Ishikawa (cell line): Measurements from ENCODE around the gene TMOD4.

Source experiments
- CEBPB ChIP-seq: IDR thresholded peaks from 2 replicates; pipeline ENCODE4 v1.6.1; 2012
- CREB1 ChIP-seq: IDR thresholded peaks from 2 replicates; pipeline ENCODE4 v1.6.1; 2012; ENCODE audit warnings: low read depth
- EGR1 ChIP-seq: IDR thresholded peaks from 2 replicates; pipeline ENCODE4 v1.6.1; 2012
- EP300 ChIP-seq: IDR thresholded peaks from 2 replicates; pipeline ENCODE4 v1.6.1; 2012; ENCODE audit warnings: borderline replicate concordance
- FOXM1 ChIP-seq: IDR thresholded peaks from 2 replicates; pipeline ENCODE4 v1.6.1; 2012; ENCODE audit warnings: low read depth, borderline replicate concordance
- MAX ChIP-seq: IDR thresholded peaks from 2 replicates; pipeline ENCODE4 v1.6.1; 2012
- NFIC ChIP-seq: IDR thresholded peaks from 2 replicates; pipeline ENCODE4 v1.6.1; 2012
- RAD21 ChIP-seq: IDR thresholded peaks from 2 replicates; pipeline ENCODE4 v1.6.1; 2012; ENCODE audit warnings: low read depth
- REST ChIP-seq: IDR thresholded peaks from 2 replicates; pipeline ENCODE4 v1.6.1; 2012; ENCODE audit warnings: low read depth, mild to moderate bottlenecking
- TAF1 ChIP-seq: IDR thresholded peaks from 2 replicates; pipeline ENCODE4 v1.6.1; 2012; ENCODE audit warnings: low read depth, mild to moderate bottlenecking
- TCF12 ChIP-seq: IDR thresholded peaks from 2 replicates; pipeline ENCODE4 v1.6.1; 2012; ENCODE audit warnings: low read depth
- TEAD4 ChIP-seq: IDR thresholded peaks from 2 replicates; pipeline ENCODE4 v1.6.1; 2012
- USF1 ChIP-seq: IDR thresholded peaks from 2 replicates; pipeline ENCODE4 v1.6.1; 2012
- YY1 ChIP-seq: IDR thresholded peaks from 2 replicates; pipeline ENCODE4 v1.6.1; 2012; ENCODE audit warnings: low read depth
- ZBTB7A ChIP-seq: IDR thresholded peaks from 2 replicates; pipeline ENCODE4 v1.6.1; 2012; ENCODE audit warnings: low read depth

TMOD4 gene

GRCh38 chr1:151194894-151195594 is 19.3 kb upstream of the TMOD4 start:
- peak; percentile 86 for TF ChIP-seq TCF12
- peak; percentile 48; the same call in 1 of the 2 replicates for TF ChIP-seq MAX
- 0 out of 2 replicates have a peak, but pooled peaks have one; percentile 5 for TF ChIP-seq TAF1
- TF ChIP-seq EP300, result peak; percentile 83
- TF ChIP-seq EGR1, result peak; percentile 93
- peak; percentile 100 for TF ChIP-seq TEAD4
- peak; percentile 49; the same call in 1 of the 2 replicates for TF ChIP-seq CREB1
- peak; percentile 85 for TF ChIP-seq NFIC
- peak; percentile 78 for TF ChIP-seq ZBTB7A
- peak; percentile 31; the same call in 1 of the 2 replicates for TF ChIP-seq YY1
- TF ChIP-seq CEBPB, result peak; percentile 74; the same call in 1 of the 2 replicates

GRCh38 chr1:151193856-151194255 is 18.1 kb upstream of the TMOD4 start:
- TF ChIP-seq CEBPB (no peak), EGR1 (no peak)

- TF ChIP-seq MAX, result no peak
Measured at GRCh38 chr1:151193304-151193703, 17.5 kb upstream of the TMOD4 start.

GRCh38 chr1:151192047-151192446 is 16.3 kb upstream of the TMOD4 start:
- TF ChIP-seq NFIC (no peak), TEAD4 (no peak), CEBPB (no peak), USF1 (no peak), FOXM1 (no peak), REST (no peak), TCF12 (no peak), RAD21 (no peak), EGR1 (no peak), CREB1 (no peak), ZBTB7A (no peak), MAX (no peak), TAF1 (no peak), EP300 (no peak), YY1 (no peak)

GRCh38 chr1:151189637-151190445 is 14.1 kb upstream of the TMOD4 start, which contains the start of gene VPS72:
VPS72 (minus strand) TSS chr1:151190197; CDS start chr1:151190121, 76 bp downstream.
- TF ChIP-seq ZBTB7A (peak; percentile 84), EP300 (peak; percentile 34; the same call in 1 of the 2 replicates), TEAD4 (peak; percentile 35; the same call in 1 of the 2 replicates), CEBPB (no peak), TAF1 (peak; percentile 91; the same call in 1 of the 2 replicates), NFIC (peak; percentile 52), TCF12 (peak; percentile 77), CREB1 (no peak), YY1 (peak; percentile 86), USF1 (0 out of 2 replicates have a peak, but pooled peaks have one; percentile 31), FOXM1 (no peak), MAX (peak; percentile 70)

- TF ChIP-seq CREB1, result no peak
- no peak for TF ChIP-seq YY1
- TF ChIP-seq FOXM1, result no peak
- TF ChIP-seq RAD21, result no peak
- no peak for TF ChIP-seq NFIC
- no peak for TF ChIP-seq MAX
- TF ChIP-seq TEAD4, result no peak
- no peak for TF ChIP-seq TAF1
- TF ChIP-seq ZBTB7A, result no peak
- TF ChIP-seq EP300, result no peak
- TF ChIP-seq REST, result no peak
- no peak for TF ChIP-seq USF1
Measured at GRCh38 chr1:151187205-151187604, 11.4 kb upstream of the TMOD4 start.
